Measurements from ENCODE around the gene C11orf21.

The C11orf21 gene

DNA sequence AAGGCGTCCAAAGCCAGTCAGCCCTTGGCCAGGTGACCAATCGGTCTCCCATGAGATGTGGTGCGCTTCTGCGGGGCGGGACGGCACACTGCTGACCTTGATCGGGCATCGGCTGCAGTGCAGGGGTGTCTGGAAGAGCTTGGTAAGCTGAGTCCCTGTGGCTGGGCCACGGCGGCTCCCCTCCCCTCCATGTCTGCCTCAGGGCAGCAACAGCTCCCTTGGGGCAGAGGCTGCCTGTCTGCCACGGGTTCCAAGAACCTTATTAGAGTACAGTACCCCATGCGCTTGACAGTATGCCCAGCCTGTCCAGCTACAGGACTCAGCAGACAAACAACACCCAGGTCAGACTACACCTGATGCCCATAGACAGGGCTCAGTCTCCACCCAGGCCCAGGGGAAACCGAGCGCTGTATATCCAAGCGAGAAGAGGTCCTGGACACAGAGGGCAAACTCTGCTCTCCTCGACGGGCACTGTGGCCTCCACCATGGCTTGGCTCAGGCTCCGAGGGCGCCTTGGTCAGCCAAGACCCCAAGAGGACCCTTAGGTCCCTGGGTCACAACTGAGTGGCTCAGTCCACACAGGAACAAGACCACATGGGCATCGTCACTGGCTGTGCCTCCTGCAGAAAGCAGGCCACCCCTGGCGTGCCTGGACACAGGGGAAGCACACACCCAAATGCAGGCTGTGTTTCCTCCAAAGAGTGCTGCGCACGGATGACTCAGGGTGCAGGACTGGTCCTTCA, 19.0 kb upstream of the C11orf21 start:
- DNase-seq, result no peak

DNA sequence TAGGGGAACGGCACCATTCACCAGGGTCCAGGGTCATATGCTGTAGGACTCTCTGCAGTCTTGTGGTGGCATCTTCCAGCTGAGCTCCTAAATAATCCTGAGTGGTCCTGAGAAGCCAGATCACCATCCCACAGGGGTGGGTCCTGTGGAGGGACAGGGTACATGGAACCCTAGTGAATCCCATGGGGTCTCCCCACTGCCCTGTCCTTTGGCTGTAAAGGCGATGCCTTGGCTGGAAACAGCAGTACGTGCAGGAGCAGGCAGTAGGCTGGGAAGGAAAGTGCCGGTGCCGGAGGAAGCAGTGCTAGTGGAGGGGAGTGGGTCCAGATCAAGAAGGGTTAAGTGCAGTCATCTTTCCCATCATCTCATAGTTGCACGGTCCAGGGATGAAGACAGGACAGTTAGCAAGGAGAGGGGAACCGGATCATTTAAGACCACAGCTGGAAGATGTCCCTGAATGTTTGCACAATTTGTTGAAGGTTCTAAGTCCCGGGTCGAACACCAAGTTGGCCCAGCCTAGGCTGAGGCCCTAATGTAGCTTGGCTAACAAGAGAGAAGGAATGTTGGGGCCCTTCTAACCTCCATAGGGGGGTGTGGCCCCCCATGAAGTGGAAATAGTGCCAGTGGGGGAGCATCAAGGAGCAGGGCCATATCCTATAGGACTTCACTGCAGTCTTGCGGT, 18.2 kb upstream of the C11orf21 start:
- DNase-seq, result no peak

DNA sequence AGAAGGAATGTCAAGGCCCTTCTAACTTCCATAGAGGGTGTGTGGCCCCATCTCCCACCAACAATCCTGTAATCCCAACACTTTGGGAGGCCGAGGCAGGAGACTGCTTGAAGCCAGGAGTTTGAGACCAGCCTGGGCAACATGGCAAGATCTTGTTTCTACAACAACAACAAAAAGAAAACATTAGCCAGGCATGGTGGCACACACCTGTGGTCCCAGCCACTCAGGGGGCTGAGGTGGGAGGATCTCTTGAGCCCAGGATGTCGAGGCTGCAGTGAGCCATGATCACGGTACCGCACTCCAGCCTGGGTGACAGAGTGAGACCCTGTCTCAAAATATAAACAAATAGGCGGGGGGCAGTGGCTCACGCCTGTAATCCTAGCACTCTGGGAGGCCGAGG, 17.0 kb upstream of the C11orf21 start:
- no peak for DNase-seq

- DNase-seq, result no peak
These were observed 16.4 kb upstream of the C11orf21 start for GRCh38 chr11:2318123-2318522.

GRCh38 chr11:2317354-2318050, 15.8 kb upstream of the C11orf21 start:
- DNase-seq, result no peak

DNA sequence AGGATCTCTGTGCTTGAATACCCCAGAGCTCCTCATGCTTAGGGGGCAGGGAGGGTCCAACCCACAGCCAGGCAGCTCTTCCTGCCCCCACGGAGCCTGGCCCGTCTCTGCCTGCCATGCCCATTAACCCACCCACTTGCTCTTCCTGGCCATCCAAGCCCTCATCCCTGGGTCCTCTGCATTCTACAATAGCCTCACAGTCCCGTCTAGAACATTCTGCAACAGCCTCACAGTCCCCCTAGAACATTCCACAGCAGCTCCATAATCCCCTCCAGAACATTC, 15.2 kb upstream of the C11orf21 start:
- no peak for DNase-seq

DNA sequence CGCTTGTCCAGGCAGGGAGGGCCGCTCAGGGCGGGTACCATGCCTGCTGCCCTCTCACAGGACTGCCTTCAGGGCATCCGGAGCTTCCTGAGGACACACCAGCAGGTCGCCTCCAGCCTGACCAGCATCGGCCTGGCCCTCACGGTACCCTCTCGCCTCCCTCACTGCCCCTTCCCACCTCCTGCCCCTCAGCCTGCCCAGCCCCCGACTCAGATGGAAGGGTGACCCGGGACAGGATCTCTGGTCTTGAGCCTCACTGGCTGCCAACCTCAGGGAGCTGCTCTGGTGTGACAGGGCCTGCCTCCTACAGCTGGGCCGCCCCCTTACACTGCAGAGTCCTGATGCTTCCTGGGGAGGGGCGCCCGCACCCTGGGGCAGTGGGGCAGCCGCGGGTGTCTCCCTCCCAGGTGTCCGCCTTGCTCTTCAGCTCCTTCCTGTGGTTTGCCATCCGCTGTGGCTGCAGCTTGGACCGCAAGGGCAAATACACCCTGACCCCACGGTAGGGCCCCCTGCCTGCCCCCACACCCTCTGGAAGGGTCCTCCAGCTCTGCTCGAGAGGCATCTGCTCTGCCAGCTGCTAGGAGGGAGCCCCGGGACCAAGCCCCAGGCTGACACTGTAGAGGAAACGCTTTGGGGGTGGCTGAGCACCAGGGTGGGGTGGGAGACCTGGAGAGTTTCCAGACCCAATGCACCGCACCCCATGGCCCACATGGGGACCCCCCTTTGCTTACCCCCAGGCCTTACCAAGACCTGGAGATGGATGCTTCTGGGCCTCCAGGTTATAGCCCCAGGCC, 14.6 kb upstream of the C11orf21 start:
- no peak for DNase-seq

DNA sequence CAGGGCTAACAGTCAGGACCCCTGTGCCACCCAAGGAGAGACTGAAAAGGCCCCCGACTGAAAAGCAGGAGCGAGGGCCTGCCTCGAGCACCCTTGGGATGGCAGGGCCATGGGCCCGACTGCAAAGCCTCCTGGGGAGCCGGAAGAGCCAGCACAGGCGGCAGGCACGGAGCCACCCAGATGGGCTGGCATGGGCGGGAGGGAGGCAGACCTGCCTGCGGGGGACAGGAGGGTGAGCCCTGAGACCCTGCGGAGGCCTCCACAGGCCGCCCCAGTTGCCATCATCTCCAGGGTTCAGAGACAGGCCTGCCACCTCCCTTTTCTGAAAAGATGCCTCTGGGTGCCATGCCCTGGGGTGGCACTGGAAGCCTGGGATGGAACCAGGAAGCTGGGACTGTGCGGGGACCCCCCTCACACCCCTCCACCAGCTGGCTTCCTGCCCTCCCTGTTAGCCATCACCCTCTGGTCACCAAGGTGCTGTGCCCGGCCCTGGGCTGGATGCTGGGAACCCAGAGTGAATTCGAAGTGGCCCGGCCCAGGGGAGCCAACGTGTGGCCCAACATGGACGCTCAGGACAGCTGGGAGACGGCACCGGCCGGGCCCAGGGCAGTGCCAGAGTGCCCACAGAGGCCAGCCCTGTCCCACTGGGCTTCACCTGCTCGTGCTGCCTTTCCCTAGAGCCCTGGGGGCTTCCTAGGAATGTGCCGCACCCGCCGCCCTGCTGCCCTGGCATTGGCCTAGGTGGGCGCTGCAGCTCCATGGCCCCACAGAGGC, 13.9 kb upstream of the C11orf21 start:
- DNase-seq, result no peak

GRCh38 chr11:2314525-2315394, 13.0 kb upstream of the C11orf21 start:
- DNase-seq, result peak; percentile 93

- DNase-seq, result no peak
These were observed 12.4 kb upstream of the C11orf21 start for GRCh38 chr11:2314136-2314524.

DNA sequence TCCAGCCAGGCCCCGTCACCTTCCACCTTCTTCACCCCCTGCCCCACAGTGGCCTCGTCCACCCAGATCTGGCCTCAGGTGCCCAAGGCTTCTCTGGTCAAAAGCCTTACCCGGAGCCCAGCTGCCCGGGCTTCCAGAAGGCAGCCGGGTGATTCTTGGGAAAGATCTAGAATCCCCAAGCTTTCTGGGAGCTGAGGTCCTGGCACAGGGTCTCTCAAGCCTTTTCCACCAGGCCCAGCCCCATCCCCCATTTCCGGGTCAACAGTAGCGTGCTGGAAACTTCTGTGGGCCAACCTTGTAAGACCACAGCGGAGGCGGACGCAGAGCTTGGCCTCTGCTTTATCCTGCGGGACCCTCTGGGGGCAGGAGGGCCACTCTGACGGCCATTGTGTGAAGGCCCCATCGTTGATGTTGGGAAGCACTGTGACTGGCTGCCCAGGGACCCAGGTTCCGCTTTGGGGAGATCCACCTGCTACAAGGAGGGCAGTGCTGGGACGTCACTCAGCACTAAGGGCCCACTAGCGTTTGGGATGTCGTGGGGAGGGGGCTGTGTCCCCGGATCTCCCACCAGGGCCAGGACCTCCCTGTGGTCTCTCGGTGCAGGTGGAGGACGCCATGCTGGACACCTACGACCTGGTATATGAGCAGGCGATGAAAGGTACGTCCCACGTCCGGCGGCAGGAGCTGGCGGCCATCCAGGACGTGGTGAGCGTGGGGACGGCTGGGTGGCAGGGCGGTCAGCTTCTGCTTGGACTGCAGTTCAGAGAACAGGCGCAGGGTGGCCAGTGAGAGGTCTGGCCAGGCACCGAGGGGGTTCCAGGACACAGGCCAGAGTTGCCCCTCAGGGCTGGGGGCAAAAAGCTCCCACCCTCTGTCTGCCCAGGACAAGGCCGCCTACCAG, 11.6 kb upstream of the C11orf21 start:
- DNase-seq, result no peak

GRCh38 chr11:2312232-2313042, 10.7 kb upstream of the C11orf21 start:
- DNase-seq, result peak; percentile 67

GRCh38 chr11:2311353-2312133, 9.8 kb upstream of the C11orf21 start:
- no peak for DNase-seq

DNA sequence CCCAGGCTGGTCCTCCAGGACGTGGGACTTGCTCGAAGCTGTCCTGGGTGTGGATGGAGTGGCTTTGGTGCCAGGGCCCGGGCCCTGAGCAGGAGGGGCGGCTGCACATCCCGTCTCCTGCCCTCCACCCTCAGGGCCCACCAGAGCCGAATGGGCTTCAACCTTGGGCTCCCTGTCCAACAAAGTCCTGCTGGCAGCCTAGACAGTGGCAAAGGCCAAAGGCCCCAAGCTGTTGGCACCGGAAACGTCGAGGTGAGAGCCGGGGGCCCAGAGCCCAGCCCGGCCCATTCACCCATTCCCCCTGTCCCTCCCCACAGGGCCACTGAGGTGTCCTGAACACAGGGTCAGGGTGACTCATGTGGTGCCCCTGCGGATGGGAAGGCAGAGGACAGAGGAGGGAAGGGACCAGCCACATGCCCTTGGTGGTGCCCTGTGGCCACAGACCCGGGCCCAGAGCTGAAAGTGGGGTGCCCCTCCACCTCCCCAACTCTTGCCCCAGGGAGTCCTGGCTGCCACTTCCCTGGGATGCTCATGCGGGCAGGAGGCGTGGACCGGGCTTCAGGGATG, 9.2 kb upstream of the C11orf21 start:
- DNase-seq, result no peak

DNA sequence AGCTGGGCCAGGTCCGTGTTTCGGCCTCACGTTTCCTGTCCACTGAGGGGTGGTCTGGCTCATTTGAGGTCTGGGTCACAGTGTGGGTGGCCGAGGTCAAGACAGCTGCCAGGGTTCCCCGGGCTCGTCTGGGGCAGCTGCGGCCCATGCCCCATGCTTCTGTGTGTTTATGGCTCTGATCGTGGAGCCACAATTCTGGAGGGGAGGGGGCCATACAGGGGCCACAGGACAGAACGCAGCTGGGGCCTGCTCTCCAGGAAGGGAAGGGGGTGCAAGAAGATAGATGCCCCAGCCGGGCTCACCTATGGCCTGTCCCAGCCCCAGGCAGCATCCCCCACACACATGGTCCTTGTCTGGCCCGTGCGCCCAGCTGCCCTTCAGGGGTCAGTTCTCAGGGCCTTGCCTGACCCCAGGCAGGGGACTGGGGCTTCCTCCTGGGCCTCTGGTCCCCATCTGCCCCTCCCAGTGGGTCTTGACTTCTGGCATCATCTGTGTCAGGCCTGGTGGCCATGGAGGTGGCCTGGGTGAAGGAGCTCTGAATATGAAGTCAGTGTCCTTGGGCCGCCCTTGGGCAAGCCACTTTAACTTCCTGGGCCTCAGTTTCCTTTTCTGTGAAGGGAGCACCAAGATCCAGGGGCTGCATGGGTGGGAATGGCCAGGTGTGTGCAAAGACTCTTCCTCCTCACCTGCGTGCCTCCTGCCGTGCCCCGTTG, 8.5 kb upstream of the C11orf21 start:
- DNase-seq, result no peak

- DNase-seq, result no peak
These were observed 7.7 kb upstream of the C11orf21 start for GRCh38 chr11:2309251-2310072.

DNA sequence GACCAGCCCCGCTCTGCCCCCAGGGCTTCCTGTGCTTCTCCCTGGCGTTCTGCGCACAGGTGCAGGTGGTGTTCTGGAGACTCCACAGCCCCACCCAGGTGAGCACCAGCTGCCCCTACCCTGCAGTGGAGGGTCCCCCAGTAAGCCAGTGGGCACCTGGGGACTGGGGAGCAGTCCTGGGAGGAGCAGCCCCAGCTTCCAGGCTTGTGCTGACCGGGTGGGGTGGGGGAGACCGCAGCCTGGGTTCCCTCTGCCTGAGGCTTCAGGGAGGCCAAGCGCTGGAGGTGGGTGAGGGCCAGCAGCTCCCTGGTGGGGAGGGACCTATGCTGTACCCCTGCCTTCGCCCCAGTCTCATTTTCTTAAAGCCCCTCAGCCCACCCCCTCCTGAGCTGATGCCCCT, 7.0 kb upstream of the C11orf21 start:
- DNase-seq, result no peak
